Islet precursor cell (in vitro differentiated cells): ENCODE measurements around the gene POU2F3.

Experiments used
- DNase-seq: peaks from one replicate; pipeline ENCODE4 v3.0.0-alpha.2; 2018

The POU2F3 gene

GRCh38 chr11:120239713-120240640 lies at the start of gene POU2F3:
POU2F3 (plus strand) TSS chr11:120240140; CDS start chr11:120240344, 204 bp downstream.
- DNase-seq, result no peak

DNA sequence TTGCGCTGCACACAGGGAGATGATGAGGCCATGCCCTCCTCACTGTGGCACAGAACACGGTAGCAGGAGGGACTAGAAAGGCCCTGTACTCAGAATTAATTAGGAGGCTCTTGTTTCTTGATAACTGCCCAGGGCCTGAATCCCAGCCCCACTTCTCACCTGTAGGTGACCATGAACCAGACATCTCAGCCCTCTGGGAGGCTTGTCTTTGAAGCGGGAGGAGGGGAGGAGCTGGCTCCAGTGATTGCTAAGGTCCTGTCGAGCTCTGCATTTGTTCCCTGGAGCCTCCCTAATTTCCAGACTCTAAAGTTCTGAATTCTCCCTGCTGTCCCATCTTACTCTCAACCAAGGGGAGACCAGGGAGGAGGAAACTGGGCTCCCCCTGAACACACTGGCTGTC lies 48.9 kb upstream of the POU2F3 start:
- DNase-seq, result no peak

GRCh38 chr11:120192831-120193625 lies 46.9 kb upstream of the POU2F3 start:
- DNase-seq, result no peak

- no peak for DNase-seq
These were observed 45.8 kb upstream of the POU2F3 start for GRCh38 chr11:120194166-120194565.

DNA sequence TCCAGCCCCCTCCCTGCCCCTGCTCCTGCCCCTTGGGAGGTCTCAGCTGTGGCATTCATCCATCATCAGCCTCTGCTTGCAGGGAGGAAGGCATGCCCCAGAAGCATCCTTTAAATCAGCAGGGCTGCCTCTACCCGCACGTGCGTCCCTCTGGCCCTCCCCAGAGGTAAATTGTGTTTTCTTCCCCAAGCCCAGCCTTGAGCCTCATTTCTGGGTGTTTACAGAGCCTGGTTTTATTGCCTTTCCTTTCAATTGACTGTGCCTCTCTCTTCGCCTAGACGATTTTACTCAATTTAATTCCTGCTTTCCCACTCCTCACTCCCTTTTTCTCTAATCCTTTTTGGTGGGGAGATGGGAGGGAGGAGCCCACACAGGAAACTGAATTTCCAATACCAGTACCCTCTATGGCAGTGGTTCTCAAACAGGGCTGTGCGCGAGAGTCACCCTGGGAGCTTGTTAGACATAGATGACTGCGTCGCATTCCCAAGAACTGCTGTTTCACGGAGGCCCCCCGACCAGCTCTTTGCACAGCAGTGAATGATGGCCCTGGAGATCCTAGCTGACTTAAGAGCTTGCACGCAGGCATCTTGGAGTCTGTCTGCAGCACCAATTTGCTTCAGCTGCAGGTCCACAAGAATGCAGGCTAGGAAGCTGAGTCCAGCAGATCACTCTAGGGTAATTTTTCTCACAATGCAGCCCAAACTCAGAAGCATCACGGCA lies 44.2 kb upstream of the POU2F3 start:
- DNase-seq, result peak; percentile 78

GRCh38 chr11:120196826-120197225 lies 43.1 kb upstream of the POU2F3 start:
- no peak for DNase-seq

DNA sequence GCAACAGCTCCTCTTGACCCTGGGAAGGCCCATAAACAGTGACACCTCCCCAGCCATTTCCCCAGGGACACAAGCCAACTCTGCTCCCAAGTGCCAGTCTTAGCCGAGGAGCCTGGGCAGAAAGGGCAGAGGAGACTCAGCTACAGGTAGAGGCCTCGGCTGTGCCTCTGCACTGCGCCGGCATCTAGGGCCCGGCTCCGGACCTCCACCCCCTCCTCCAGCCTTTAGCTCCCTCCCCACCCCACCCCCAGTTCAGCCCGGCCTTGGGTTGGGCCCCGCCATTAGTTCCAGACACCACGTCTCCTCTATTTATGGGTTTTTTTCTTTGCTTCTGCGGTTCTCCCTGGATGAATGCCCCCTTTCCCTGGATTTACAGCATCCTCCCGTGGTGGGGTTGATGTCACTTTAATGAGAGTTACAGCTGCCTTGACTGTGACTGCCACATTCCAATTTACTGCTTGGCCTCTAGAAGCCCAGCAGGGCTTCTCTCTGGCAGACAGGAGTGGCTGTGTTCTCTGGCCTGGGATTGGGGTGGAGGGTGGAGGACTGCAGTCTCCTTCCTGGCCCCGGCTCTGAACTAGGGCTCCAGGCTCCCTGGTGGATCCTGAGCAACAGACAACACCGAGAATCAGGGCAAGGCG lies 42.6 kb upstream of the POU2F3 start:
- DNase-seq, result peak; percentile 92

GRCh38 chr11:120197977-120198376 lies 42.0 kb upstream of the POU2F3 start:
- DNase-seq, result no peak

GRCh38 chr11:120198403-120198786 lies 41.5 kb upstream of the POU2F3 start:
- no peak for DNase-seq

DNA sequence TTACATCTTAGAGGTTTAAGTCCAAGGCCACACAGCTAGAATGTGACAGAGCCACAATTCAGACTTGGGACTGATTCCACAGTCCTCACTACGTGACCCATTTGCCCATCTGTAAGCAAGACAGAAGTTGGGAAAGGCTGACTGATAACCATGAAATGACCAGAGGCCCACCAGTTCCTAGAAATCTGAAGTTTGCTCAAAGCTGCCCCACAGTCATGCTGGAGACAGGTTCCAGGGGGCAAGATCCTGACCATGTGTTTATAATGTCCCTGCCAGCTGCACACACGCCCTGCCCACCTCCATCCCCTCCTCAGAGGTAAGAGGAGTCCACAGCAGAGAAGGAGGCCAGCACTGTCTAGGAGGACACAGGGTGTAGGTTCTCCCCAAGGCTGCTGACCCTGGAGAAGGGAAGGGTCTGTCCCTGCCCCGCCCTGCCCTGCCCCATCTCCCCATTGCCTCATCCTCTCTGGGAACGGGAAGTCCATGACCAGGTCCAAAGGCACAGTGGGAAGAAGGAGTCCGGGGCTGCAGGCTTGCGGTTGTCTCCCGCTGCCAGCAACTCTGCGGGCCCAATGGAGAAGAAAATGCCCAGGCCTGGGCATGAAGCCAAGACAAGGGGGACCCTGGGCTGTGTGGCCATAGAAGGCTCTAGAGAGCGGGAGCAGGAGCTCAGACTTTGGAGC lies 41.0 kb upstream of the POU2F3 start:
- no peak for DNase-seq

GRCh38 chr11:120199613-120200012 lies 40.3 kb upstream of the POU2F3 start:
- DNase-seq, result no peak

DNA sequence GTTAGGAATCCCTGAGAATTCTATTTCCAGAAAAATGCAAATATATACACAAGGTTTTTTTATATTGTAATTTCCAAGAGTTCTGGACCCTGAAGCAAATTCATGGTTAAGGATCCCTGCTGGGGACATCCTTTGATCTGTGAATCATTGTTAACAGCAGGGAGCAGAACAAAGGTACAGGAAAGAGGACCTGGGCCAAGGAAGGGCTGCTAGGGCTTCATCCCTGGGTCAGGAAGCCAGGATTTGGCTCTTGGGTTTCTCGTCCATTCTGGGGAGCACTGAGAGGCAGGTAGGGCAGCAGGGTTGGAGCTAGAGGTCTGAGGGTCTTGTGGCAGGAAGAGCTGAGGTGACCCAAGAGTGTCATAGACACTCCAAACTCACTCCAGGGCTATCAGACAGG lies 39.3 kb upstream of the POU2F3 start:
- no peak for DNase-seq

DNA sequence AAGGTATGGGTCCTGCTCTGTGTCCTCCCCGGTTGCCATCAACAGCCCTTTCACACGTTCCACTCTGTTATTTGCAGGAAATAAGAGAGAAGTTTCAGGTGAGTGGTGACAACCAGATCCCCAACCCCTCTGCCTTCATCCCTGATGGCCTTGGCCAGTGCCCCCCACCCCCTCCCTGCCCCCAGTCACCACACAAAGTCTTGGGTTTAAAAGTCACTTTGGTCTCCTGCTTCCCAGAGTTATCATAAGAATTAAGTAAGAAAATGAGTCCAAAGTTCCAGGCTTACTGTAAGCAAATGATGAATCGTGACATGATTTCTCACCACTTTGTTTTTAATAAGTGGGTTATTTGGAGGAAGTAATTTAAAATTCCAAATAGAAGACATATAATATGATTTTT lies 38.3 kb upstream of the POU2F3 start:
- no peak for DNase-seq

DNA sequence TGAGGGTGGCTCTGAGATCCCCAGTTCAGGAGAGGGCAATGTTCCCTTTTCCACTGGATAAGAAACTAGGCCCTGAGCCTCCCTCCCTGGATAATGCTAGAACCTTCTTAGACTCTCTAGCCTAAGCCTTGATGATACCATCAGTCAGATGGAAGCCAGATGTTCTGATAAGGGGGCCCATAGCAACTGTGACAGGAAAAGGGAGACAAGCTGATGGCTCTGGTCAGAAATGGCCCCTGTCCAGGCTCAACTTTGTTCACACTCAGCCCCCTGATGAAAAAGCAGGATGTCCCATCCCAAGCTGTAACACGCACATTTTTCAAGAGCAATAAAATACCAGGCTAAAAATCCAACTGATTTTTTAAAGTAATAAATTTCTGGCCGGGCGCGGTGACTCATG lies 36.3 kb upstream of the POU2F3 start:
- DNase-seq, result no peak

- DNase-seq, result no peak
These were observed 34.3 kb upstream of the POU2F3 start for GRCh38 chr11:120205596-120206161.

- DNase-seq, result no peak
These were observed 32.4 kb upstream of the POU2F3 start for GRCh38 chr11:120207512-120207911.

GRCh38 chr11:120208001-120208441 lies 31.9 kb upstream of the POU2F3 start:
- DNase-seq, result no peak

DNA sequence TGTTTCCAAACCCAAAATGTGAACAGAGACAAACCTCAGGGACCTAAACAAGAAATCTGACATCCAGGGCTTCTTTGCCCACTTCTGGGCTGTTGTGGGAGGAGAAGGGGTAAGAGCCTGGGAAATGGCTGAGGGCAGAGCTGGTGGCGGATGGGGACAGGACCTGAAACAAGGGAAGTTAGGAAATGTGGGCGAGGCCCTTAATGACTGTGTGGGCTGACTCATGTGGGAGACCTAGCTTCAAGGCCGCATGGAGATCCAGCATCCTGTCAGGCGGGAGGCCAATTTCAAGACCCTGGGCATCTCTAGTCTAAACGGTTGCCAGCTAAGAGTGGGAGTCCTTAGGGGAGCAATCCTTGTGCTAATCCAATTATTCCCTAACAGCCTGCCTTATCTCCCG lies 31.2 kb upstream of the POU2F3 start:
- no peak for DNase-seq

GRCh38 chr11:120209746-120210625 lies 30.0 kb upstream of the POU2F3 start:
- no peak for DNase-seq

DNA sequence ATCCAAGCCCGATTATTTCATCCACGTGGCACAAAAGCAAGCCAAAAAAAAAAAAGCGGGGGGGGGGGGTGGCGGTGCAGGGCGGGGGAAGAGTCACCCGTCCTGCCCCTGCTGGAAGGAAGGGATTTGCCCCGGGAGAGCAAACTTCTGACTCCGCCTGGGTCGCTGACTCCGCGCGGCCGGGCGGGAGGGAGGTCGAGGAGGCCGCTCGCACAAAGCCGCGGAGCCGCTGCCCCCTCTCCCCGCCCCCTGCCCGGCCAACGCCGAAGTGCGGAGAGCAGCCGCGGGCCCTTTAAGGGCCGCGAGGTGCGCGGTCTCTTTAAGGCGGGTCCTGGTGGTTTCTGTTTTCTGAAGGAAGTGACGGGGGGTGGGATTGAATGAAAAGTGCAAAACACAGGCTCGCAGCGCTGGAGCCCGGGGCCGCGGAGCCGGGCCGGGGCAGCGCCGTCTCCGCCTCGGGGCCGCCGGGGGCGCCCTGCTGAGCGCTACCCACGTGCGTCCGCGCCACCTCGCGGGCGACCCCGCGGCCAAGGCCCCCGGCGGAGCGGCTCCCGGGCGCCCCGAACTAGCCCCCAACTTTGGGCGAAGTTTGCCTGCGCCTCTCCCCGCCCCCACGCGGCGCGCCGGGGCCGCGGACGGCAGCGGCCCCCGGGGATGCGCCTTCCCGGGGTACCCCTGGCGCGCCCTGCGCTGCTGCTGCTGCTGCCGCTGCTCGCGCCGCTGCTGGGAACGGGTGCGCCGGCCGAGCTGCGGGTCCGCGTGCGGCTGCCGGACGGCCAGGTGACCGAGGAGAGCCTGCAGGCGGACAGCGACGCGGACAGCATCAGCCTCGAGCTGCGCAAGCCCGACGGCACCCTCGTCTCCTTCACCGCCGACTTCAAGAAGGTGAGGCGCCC lies 29.1 kb upstream of the POU2F3 start, which contains the start of gene OAF:
Gene OAF (plus strand): TSS at position 407 of the 896 bp plus-strand sequence. CDS start 248 bp downstream, at position 655.
- DNase-seq, result peak; percentile 95
